A673 (cell line): ENCODE results near the gene CHDH. TPM values are rescaled to one million over a fixed set of nuclear protein-coding genes. Genes with fewer than 3 reads are reported as not detected.

ENCODE experiments used
- BruUV-seq: library from RNA; stranded (reverse); fragments of 400-500 nt; replicated peaks from 2 replicates; lab custom pipeline; 2021; lab: Mats Ljungman, UMichigan
- CTCF ChIA-PET: fragments of 300-600 bp; sonication (Branson Sonifier 250); formaldehyde crosslinking; loops from one replicate; lab custom pipeline; 2022; ENCODE audit warnings: antibody characterized with exemption; lab: Charles Lee
- POLR2A ChIA-PET: fragments of 300-600 bp; sonication (Branson Sonifier 250); formaldehyde crosslinking; loops from one replicate; lab custom pipeline; 2022; ENCODE audit warnings: antibody characterized with exemption; ENCODE audit not compliant: low non-redundant PET; lab: Charles Lee
- DNase-seq: peaks from one replicate; pipeline ENCODE4 v3.0.0-alpha.2; 2015; ENCODE audit warnings: low spot score
- H3K27ac ChIP-seq: fragments of 200-600 bp; sonication (generic); 2 replicates; pipeline ENCODE4 v1.5.1; 2016; ENCODE audit warnings: mixed run types, low read depth, mild to moderate bottlenecking, mixed read lengths, antibody characterized with exemption, low read length; ENCODE audit not compliant: poor library complexity, severe bottlenecking
- H3K27me3 ChIP-seq: fragments of 200-600 bp; sonication (generic); replicated peaks from 2 replicates; pipeline ENCODE4 v1.6.1; 2017; ENCODE audit warnings: mixed run types, low read depth, mild to moderate bottlenecking, mixed read lengths, antibody characterized with exemption, low read length; ENCODE audit not compliant: insufficient read depth, poor library complexity
- H3K36me3 ChIP-seq: fragments of 200-600 bp; sonication (generic); 2 replicates; pipeline ENCODE4 v1.6.1; 2016; ENCODE audit warnings: mixed run types, mild to moderate bottlenecking, mixed read lengths, antibody characterized with exemption, low read length; ENCODE audit not compliant: insufficient read depth, poor library complexity, severe bottlenecking
- H3K4me1 ChIP-seq: fragments of 200-600 bp; sonication (generic); 2 replicates; pipeline ENCODE4 v1.6.1; 2017; ENCODE audit warnings: mixed run types, mild to moderate bottlenecking, mixed read lengths, antibody characterized with exemption, low read length; ENCODE audit not compliant: insufficient read depth, poor library complexity, severe bottlenecking
- H3K4me3 ChIP-seq: fragments of 200-600 bp; sonication (generic); 2 replicates; pipeline ENCODE4 v1.5.1; 2016; ENCODE audit warnings: low read depth, mixed run types, mild to moderate bottlenecking, mixed read lengths, low read length; ENCODE audit not compliant: poor library complexity, severe bottlenecking
- H3K9me3 ChIP-seq: fragments of 200-600 bp; sonication (generic); 2 replicates; pipeline ENCODE4 v1.6.1; 2016; ENCODE audit warnings: mixed run types, low read depth, mild to moderate bottlenecking, mixed read lengths, antibody characterized with exemption, low read length; ENCODE audit not compliant: poor library complexity, severe bottlenecking
- EZH2 ChIP-seq: fragments of 200-600 bp; sonication (generic); IDR thresholded peaks from 2 replicates; pipeline ENCODE4 v1.6.1; 2017; ENCODE audit warnings: borderline replicate concordance, low read depth, mild to moderate bottlenecking, mixed read lengths, antibody characterized with exemption, low read length; ENCODE audit not compliant: poor library complexity, severe bottlenecking
- intact Hi-C: fragments of 100-400 bp; cut with micrococcal nuclease; formaldehyde crosslinking; loops from one replicate; pipeline ENCODE4 v1.10.0; 2022; ENCODE audit not compliant: unreplicated experiment
- total RNA-seq: library from RNA; stranded (reverse); gene quantifications from 2 replicates; pipeline ENCODE4 v1.2.3, GENCODE V29; 2021
- TF ChIP-seq, protein P1 (sequence below): fragments of 300-800, 200-600 bp; sonication (generic); conservative IDR thresholded peaks from 2 replicates; pipeline ENCODE4 v1.5.1; 2017; ENCODE audit warnings: low read depth, mild to moderate bottlenecking, antibody characterized with exemption, low read length, moderate library complexity, mixed read lengths

Gene CHDH
- total RNA-seq, 1 experiment from 2014 or later, result not detected

DNA sequence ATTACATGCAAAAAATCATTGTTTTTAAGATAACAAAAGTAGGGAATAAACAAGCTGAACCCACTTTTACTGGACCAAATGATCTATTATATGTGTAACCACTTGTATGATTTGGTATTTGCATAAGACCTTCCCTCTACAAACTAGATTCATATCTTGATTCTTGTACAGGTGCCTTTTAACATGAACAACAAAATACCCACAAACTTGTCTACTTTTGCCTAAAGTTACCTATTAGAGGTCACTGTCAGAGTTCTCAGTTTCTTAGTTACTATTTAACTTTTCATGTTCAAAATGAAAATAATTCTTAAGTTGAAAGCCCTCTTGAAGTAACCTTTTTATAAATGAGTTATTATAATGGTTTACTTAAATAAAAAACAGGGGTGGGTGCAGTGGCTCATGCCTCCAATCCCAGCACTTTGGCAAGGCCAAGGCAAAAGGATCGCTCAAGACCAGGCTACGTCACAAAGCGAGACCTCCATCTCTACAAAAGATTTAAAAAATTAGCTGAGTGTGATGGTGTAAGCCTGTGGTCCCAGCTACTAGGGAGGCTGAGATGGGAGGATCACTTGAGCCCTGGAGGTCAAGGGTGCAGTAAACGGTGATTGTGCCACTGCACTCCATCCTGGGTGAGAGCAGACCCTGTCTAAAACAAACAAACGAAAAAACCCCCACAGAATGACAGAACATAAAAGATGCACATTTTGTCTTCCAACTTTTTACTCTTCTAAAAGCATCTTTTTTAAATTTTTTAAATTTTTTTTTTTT, 19.7 kb upstream of the CHDH start:
- TF ChIP-seq EZH2, result no peak
- intact Hi-C loops, result no loop called here
- no peaks in the 10 kb centered on the region for H3K4me1 ChIP-seq
- POLR2A ChIA-PET, result no interaction called here
- BruUV-seq, result no TSS peak
- no peaks in the 10 kb centered on the region for H3K36me3 ChIP-seq
- no peaks in the 10 kb centered on the region for H3K27me3 ChIP-seq
- no peaks in the 10 kb centered on the region for H3K9me3 ChIP-seq
- CTCF ChIA-PET, result no interaction called here
- H3K27ac ChIP-seq, result no peak overlapping the region
- no peak for DNase-seq
- no peak overlapping the region for H3K4me3 ChIP-seq

- POLR2A ChIA-PET, result no interaction called here
- Histone ChIP-seq H3K36me3 (no peaks in the 10 kb centered on the region), H3K4me1 (no peaks in the 10 kb centered on the region), H3K27me3 (no peaks in the 10 kb centered on the region), H3K27ac (no peak overlapping the region), H3K4me3 (no peak overlapping the region), H3K9me3 (no peaks in the 10 kb centered on the region)
- intact Hi-C loops, result no loop called here
- BruUV-seq, result no TSS peak
- CTCF ChIA-PET, result no interaction called here
- no peak for DNase-seq
- TF ChIP-seq EZH2, result no peak
- TF ChIP-seq, protein P1, sequence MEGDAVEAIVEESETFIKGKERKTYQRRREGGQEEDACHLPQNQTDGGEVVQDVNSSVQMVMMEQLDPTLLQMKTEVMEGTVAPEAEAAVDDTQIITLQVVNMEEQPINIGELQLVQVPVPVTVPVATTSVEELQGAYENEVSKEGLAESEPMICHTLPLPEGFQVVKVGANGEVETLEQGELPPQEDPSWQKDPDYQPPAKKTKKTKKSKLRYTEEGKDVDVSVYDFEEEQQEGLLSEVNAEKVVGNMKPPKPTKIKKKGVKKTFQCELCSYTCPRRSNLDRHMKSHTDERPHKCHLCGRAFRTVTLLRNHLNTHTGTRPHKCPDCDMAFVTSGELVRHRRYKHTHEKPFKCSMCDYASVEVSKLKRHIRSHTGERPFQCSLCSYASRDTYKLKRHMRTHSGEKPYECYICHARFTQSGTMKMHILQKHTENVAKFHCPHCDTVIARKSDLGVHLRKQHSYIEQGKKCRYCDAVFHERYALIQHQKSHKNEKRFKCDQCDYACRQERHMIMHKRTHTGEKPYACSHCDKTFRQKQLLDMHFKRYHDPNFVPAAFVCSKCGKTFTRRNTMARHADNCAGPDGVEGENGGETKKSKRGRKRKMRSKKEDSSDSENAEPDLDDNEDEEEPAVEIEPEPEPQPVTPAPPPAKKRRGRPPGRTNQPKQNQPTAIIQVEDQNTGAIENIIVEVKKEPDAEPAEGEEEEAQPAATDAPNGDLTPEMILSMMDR, result no peak
Measured at GRCh38 chr3:53863145-53863544, 16.9 kb upstream of the CHDH start.

DNA sequence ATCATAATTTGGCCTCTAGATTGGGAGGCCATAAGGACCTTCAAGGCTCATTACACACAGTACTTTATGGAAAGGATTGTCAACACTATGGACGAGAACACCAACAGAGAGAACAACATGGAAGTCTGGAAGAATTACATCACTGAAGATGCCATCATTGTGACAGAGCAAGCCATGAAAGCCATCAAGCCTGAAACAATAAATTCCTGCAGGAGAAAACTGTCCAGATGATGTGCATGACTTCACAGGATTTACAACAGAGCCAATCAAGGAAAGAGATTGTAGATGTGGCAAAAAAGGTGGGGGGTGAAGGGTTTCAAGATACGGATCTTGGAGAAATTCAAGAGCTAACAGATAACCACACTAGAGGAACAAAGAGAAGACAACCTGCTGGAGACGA, 16.0 kb upstream of the CHDH start:
- ChIA-PET CTCF (no interaction called here), POLR2A (no interaction called here)
- intact Hi-C loops, result no loop called here
- no TSS peak for BruUV-seq
- Histone ChIP-seq H3K4me3 (no peak overlapping the region), H3K27me3 (no peaks in the 10 kb centered on the region), H3K4me1 (no peaks in the 10 kb centered on the region), H3K9me3 (no peaks in the 10 kb centered on the region), H3K27ac (no peak overlapping the region), H3K36me3 (no peaks in the 10 kb centered on the region)
- no peak for TF ChIP-seq EZH2
- TF ChIP-seq, protein P1, result no peak
- no peak for DNase-seq

DNA sequence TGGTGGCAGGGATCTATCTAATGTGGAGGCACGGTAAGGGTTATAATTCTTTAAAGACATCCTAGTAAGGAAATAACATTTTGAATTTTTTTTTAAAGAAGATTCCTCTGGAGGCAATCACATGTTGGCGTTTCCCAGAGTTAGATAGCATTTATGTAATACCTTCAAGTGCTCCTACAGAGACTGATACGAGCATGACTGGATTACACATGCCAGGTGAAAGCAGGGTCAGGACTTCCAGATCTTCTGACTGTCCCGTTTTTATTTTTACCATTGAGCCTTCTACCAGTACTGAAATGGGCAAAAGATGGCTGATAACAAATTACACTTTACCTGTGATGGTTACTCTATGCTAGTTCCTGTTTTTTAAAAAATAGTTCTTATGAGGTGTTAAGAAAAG, 14.0 kb upstream of the CHDH start:
- POLR2A ChIA-PET, result no interaction called here
- CTCF ChIA-PET, result no interaction called here
- no peaks in the 10 kb centered on the region for H3K27me3 ChIP-seq
- no peak for TF ChIP-seq EZH2
- TF ChIP-seq, protein P1, result no peak
- no TSS peak for BruUV-seq
- intact Hi-C loops, result no loop called here
- H3K36me3 ChIP-seq, result no peaks in the 10 kb centered on the region
- H3K9me3 ChIP-seq, result no peaks in the 10 kb centered on the region
- no peak for DNase-seq
- H3K4me3 ChIP-seq, result no peak overlapping the region
- H3K27ac ChIP-seq, result no peak overlapping the region
- no peaks in the 10 kb centered on the region for H3K4me1 ChIP-seq
